Right lobe of liver (tissue), 6 donors: Measurements from ENCODE around the gene MCM3AP. TPM values are rescaled to one million over a fixed set of nuclear protein-coding genes. Genes with fewer than 3 reads are reported as not detected.

Source experiments
- ATAC-seq, 4 donors: fragments of 200-7000 bp; cut with Tn5 transposase; one replicate each; pipeline ENCODE4 v1.9.1; 2020; ENCODE audit warnings: mild to moderate bottlenecking in 4 of 4, moderate library complexity in 4 of 4
- DNase-seq, 3 donors: peaks; one replicate each; pipeline ENCODE4 v3.0.0-alpha.2; 2020
- H3K27ac ChIP-seq, 3 donors: fragments of 200-600 bp; one replicate each; pipeline ENCODE4 v1.8.0; 2022
- H3K27me3 ChIP-seq, 2 donors: fragments of 200-600 bp; one replicate each; pipeline ENCODE4 v1.8.0; 2022
- H3K36me3 ChIP-seq, 4 donors: fragments of 200-600 bp; sonication (generic) in 1 of 4; one replicate each; pipeline versions ENCODE4 v1.5.1 to v1.8.0; 2017 to 2022; ENCODE audit warnings: control low read depth in 1 of 4
- H3K4me1 ChIP-seq, 4 donors: fragments of 200-600 bp; sonication (generic) in 1 of 4; one replicate each; pipeline versions ENCODE4 v1.5.1 to v1.8.0; 2017 to 2022; ENCODE audit warnings: control low read depth in 1 of 4
- H3K4me3 ChIP-seq, 3 donors: fragments of 200-600 bp; one replicate each; pipeline ENCODE4 v1.8.0; 2022
- H3K9me3 ChIP-seq, 4 donors: fragments of 200-600 bp; sonication (generic) in 1 of 4; one replicate each; pipeline versions ENCODE4 v1.5.1 to v1.8.0; 2017 to 2022; ENCODE audit warnings: control low read depth in 1 of 4
- CTCF ChIP-seq, 4 donors: fragments of 200-600 bp in 3 of 4; fragments of 450-650 bp in 1 of 4; IDR thresholded peaks; one replicate each; pipeline versions ENCODE4 v1.5.1 to v1.8.0; 2016 to 2022; ENCODE audit warnings: antibody characterized with exemption in 4 of 4, mild to moderate bottlenecking in 2 of 4
- POLR2A ChIP-seq: fragments of 450-650 bp; IDR thresholded peaks from one replicate; pipeline ENCODE4 v1.6.1; 2017; ENCODE audit warnings: antibody characterized with exemption, mild to moderate bottlenecking
- WGBS: methylation state at CpG from one replicate; pipeline ENCODE4 v1.1.6; 2018; ENCODE audit warnings: low coverage, low lambda C conversion rate; ENCODE audit not compliant: insufficient coverage; ENCODE audit errors: missing lambda C conversion rate; 5-methylcytosine and 5-hydroxymethylcytosine counted together
- intact Hi-C, 2 donors: fragments of 100-400 bp; cut with DNase I; formaldehyde crosslinking; loops; one replicate each; pipeline versions ENCODE4 v1.11.2 to v1.14.1; 2022
- total RNA-seq, 6 experiments: library from RNA; depleted of rRNA in 2 of 6; stranded (reverse); fragments of >200 nt in 2 of 6; fragmentation: NEBNext Ultra II Directional in 3 of 6; extraction: Animal tissue kit (Norgen Biotek cat#: 25700) in 3 of 6; gene quantifications; one replicate each; pipeline versions ENCODE4 v1.1.0 to v1.2.4, GENCODE V29; 2016 to 2023
- donor health status: DM: no; HTN: yes; CAD: no.
- donor health status: DM: no; HTN: no; CAD: no.
- donor health status: DM: no; HTN: no; CAD: no.
- donor health status: DM: no; HTN: yes; CAD: no.
- donor health status: DM: no; HTN: yes; CAD: no.

MCM3AP gene
- total RNA-seq, 6 experiments from 2014 or later: 34.4 to 44.6 (median 40.7) TPM

DNA sequence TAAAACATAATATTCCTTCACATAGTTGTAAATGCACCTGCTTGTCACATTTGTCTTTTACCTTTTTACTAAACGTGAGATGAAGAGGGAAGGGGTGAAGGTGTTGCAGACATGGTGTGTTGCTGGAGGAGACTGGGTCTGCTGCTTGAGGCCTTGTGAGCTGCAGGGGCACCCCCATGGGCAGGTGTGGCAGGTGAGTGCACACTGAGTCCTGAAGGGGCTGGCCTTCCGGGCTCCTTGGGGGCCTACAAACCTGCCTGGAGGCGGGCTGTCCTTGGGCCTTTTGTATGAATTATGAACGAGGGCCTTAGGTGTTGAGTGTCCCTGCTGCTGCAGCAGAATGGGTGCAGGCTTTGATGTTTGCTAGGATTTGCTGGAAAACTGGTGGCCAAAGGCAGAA, 42.3 kb upstream of the MCM3AP start:
- Histone ChIP-seq H3K27ac (no peak overlapping the region), H3K4me1 (peaks cover 0 to 12% (median 5%) of the 10 kb centered on the region in 4 donors), H3K9me3 (no peaks in the 10 kb centered on the region), H3K36me3 (peaks cover 0 to 19% (median 0%) of the 10 kb centered on the region in 4 donors), H3K27me3 (no peaks in the 10 kb centered on the region), H3K4me3 (no peak overlapping the region)
- intact Hi-C loops: no loop called here
- no peak for ATAC-seq
- TF ChIP-seq CTCF (IDR thresholded peaks at IDR 0.05): no peak
- no peak for TF ChIP-seq POLR2A
- 75% methylated on average over 4 of the region's 4 CpGs for WGBS
- no peak for DNase-seq

DNA sequence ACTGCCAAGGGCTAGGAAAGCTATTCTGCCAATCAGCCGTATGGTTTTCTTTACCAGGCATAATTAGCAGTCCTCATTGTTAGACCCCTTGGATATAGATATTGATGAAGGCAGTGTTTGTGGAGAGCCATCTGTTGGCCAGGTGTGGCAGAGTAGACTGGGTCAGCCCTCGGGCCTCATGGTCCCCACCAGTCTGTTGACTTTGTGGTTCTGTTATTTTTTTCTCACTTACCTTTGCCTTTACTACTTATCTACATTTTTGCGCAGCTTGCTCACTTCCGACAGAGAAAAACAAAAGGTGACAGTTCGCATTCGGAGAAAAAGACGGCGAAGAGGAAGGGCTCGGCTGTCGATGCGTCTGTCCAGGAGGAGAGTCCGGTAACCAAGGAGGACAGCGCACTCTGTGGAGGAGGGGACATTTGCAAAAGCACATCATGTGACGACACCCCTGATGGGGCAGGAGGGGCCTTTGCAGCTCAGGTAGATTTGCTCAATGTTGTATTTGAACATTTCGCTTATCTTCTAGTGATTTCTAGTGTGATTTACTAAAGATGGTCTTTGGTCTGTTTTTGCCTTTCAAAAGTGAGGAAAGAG, 40.8 kb upstream of the MCM3AP start:
- Histone ChIP-seq H3K27ac (no peak overlapping the region), H3K4me3 (no peak overlapping the region), H3K9me3 (no peaks in the 10 kb centered on the region), H3K36me3 (peaks cover 0 to 13% (median 0%) of the 10 kb centered on the region in 4 donors), H3K27me3 (no peaks in the 10 kb centered on the region), H3K4me1 (peaks cover 0 to 18% (median 8%) of the 10 kb centered on the region in 4 donors)
- ATAC-seq (no peak), DNase-seq (no peak)
- TF ChIP-seq POLR2A: no peak
- no peak for TF ChIP-seq CTCF (IDR thresholded peaks at IDR 0.05)
- WGBS: 95% methylated on average over 15 of the region's 15 CpGs
- intact Hi-C loops: no loop called here

- H3K27me3 ChIP-seq: no peaks in the 10 kb centered on the region
- peak overlapping the region; percentile 11 to 94 (median 33) for H3K27ac ChIP-seq
- peaks cover 0 to 18% (median 8%) of the 10 kb centered on the region in 4 donors for H3K4me1 ChIP-seq
- peaks cover 0 to 13% (median 0%) of the 10 kb centered on the region in 4 donors for H3K36me3 ChIP-seq
- DNase-seq (peak; percentile 53 to 60 (median 57)), ATAC-seq (peak in 2 of 4 donors; percentile 6 to 16)
- intact Hi-C loops: no loop called here
- H3K9me3 ChIP-seq: no peaks in the 10 kb centered on the region
- WGBS: 23% methylated on average over 20 of the region's 43 CpGs
- H3K4me3 ChIP-seq: peak overlapping the region; percentile 97 to 100 (median 98)
- TF ChIP-seq POLR2A (no peak), CTCF (IDR thresholded peaks at IDR 0.05) (peak in 3 of 4 donors; percentile 5 to 20 (median 10))
Observed at GRCh38 chr21:46325073-46325912, 39.9 kb upstream of the MCM3AP start.

GRCh38 chr21:46324390-46325072, 39.1 kb upstream of the MCM3AP start:
- intact Hi-C loops: no loop called here
- TF ChIP-seq POLR2A (peak; percentile 6), CTCF (IDR thresholded peaks at IDR 0.05) (peak in 2 of 4 donors; percentile 14 to 17)
- H3K27ac ChIP-seq: peak overlapping the region; percentile 93 to 96 (median 94)
- DNase-seq: peak; percentile 91 to 93 (median 91)
- H3K9me3 ChIP-seq: no peaks in the 10 kb centered on the region
- H3K27me3 ChIP-seq: no peaks in the 10 kb centered on the region
- H3K4me3 ChIP-seq: peak overlapping the region; percentile 97 to 100 (median 98)
- peaks cover 0 to 18% (median 8%) of the 10 kb centered on the region in 4 donors for H3K4me1 ChIP-seq
- ATAC-seq: peak; percentile 76 to 89 (median 83)
- 0% methylated on average over 2 of the region's 98 CpGs for WGBS
- peaks cover 0 to 8% (median 0%) of the 10 kb centered on the region in 4 donors for H3K36me3 ChIP-seq
